Measurements from ENCODE around the gene CHN2. TPM values are rescaled to one million over a fixed set of nuclear protein-coding genes. Genes with fewer than 3 reads are reported as not detected.

Gene CHN2
- total RNA-seq, 1 experiment from 2014 or later: 61.2 TPM

GRCh38 chr7:29375641-29376562, 181.3 kb downstream of the CHN2 start:
- peaks cover 87% of the 10 kb centered on the region for H3K4me1 ChIP-seq (ENCODE audit: insufficient read depth, low read length, poor library complexity, severe bottlenecking)
- ChIA-PET CTCF (no interaction called here), POLR2A (ENCODE audit: low non-redundant PET) (interaction anchor here (0.6 kb wide), 1 partner anchor 97 kb away, joined by 5 read pairs; no protein-coding TSS in a partner anchor)
- H3K27ac ChIP-seq (ENCODE audit: low read depth, low read length, poor library complexity, severe bottlenecking): peak overlapping the region; percentile 98
- DNase-seq (ENCODE audit: low spot score): peak; percentile 99
- intact Hi-C loops (cut with micrococcal nuclease; ENCODE audit: unreplicated experiment): loop anchor here (10.0 kb wide), 1 partner anchor 101 kb away; no protein-coding TSS in a partner anchor
- TF ChIP-seq CTCF (conservative IDR thresholded peaks at IDR 0.05; ENCODE audit: low read depth, low read length) (no peak), EZH2 (IDR thresholded peaks at IDR 0.05; ENCODE audit: borderline replicate concordance, low read depth, low read length, poor library complexity, severe bottlenecking) (no peak)
- peaks cover 3% of the 10 kb centered on the region for H3K36me3 ChIP-seq (ENCODE audit: insufficient read depth, low read length, poor library complexity, severe bottlenecking)
- BruUV-seq (replicated peaks): TSS peak; percentile 84
- no peaks in the 10 kb centered on the region for H3K9me3 ChIP-seq (ENCODE audit: low read depth, low read length, poor library complexity, severe bottlenecking)
- no peaks in the 10 kb centered on the region for H3K27me3 ChIP-seq (replicated peaks; ENCODE audit: insufficient read depth, low read depth, low read length, poor library complexity)
- no peak overlapping the region for H3K4me3 ChIP-seq (ENCODE audit: low read depth, low read length, poor library complexity, severe bottlenecking)

- ChIA-PET CTCF (no interaction called here), POLR2A (ENCODE audit: low non-redundant PET) (interaction anchor here (0.6 kb wide), 1 partner anchor 416 kb away, joined by 3 read pairs; no protein-coding TSS in a partner anchor)
- Histone ChIP-seq H3K27ac (ENCODE audit: low read depth, low read length, poor library complexity, severe bottlenecking) (peak overlapping the region; percentile 98), H3K9me3 (ENCODE audit: low read depth, low read length, poor library complexity, severe bottlenecking) (no peaks in the 10 kb centered on the region), H3K4me1 (ENCODE audit: insufficient read depth, low read length, poor library complexity, severe bottlenecking) (peaks cover 69% of the 10 kb centered on the region), H3K36me3 (ENCODE audit: insufficient read depth, low read length, poor library complexity, severe bottlenecking) (no peaks in the 10 kb centered on the region), H3K4me3 (ENCODE audit: low read depth, low read length, poor library complexity, severe bottlenecking) (no peak overlapping the region), H3K27me3 (replicated peaks; ENCODE audit: insufficient read depth, low read depth, low read length, poor library complexity) (no peaks in the 10 kb centered on the region)
- no peak for DNase-seq (ENCODE audit: low spot score)
- TF ChIP-seq CTCF (conservative IDR thresholded peaks at IDR 0.05; ENCODE audit: low read depth, low read length) (no peak), EZH2 (IDR thresholded peaks at IDR 0.05; ENCODE audit: borderline replicate concordance, low read depth, low read length, poor library complexity, severe bottlenecking) (no peak)
- intact Hi-C loops (cut with micrococcal nuclease; ENCODE audit: unreplicated experiment): loop anchor here (10.0 kb wide), 1 partner anchor 103 kb away; no protein-coding TSS in a partner anchor
- no TSS peak for BruUV-seq (replicated peaks)
These were observed 183.1 kb downstream of the CHN2 start for GRCh38 chr7:29377718-29378117.

- peaks cover 63% of the 10 kb centered on the region for H3K4me1 ChIP-seq (ENCODE audit: insufficient read depth, low read length, poor library complexity, severe bottlenecking)
- CTCF ChIA-PET: no interaction called here
- no peak overlapping the region for H3K4me3 ChIP-seq (ENCODE audit: low read depth, low read length, poor library complexity, severe bottlenecking)
- no peaks in the 10 kb centered on the region for H3K9me3 ChIP-seq (ENCODE audit: low read depth, low read length, poor library complexity, severe bottlenecking)
- BruUV-seq (replicated peaks): TSS peak; percentile 26
- peak overlapping the region; percentile 39 for H3K27ac ChIP-seq (ENCODE audit: low read depth, low read length, poor library complexity, severe bottlenecking)
- intact Hi-C loops (cut with micrococcal nuclease; ENCODE audit: unreplicated experiment): loop anchor here (10.0 kb wide), 1 partner anchor 105 kb away; no protein-coding TSS in a partner anchor
- TF ChIP-seq EZH2 (IDR thresholded peaks at IDR 0.05; ENCODE audit: borderline replicate concordance, low read depth, low read length, poor library complexity, severe bottlenecking) (no peak), CTCF (conservative IDR thresholded peaks at IDR 0.05; ENCODE audit: low read depth, low read length) (no peak)
- H3K36me3 ChIP-seq (ENCODE audit: insufficient read depth, low read length, poor library complexity, severe bottlenecking): no peaks in the 10 kb centered on the region
- POLR2A ChIA-PET (ENCODE audit: low non-redundant PET): no interaction called here
- DNase-seq (ENCODE audit: low spot score): no peak
- no peaks in the 10 kb centered on the region for H3K27me3 ChIP-seq (replicated peaks; ENCODE audit: insufficient read depth, low read depth, low read length, poor library complexity)
These were observed 185.0 kb downstream of the CHN2 start for GRCh38 chr7:29379551-29379950.

Measured in A673 (cell line).